Globus pallidus (tissue), 1 donor: Measurements from ENCODE around the gene CD8B2.
"Not testable (repeated sequence)": the region's sequence is repeated elsewhere in the genome, so short reads cannot be mapped to it uniquely, and the experiment has no call there.

Experiments used
- DNase-seq: peaks from one replicate; pipeline ENCODE4 v3.0.0-alpha.2; 2015; ENCODE audit warnings: low spot score

Gene CD8B2

DNA sequence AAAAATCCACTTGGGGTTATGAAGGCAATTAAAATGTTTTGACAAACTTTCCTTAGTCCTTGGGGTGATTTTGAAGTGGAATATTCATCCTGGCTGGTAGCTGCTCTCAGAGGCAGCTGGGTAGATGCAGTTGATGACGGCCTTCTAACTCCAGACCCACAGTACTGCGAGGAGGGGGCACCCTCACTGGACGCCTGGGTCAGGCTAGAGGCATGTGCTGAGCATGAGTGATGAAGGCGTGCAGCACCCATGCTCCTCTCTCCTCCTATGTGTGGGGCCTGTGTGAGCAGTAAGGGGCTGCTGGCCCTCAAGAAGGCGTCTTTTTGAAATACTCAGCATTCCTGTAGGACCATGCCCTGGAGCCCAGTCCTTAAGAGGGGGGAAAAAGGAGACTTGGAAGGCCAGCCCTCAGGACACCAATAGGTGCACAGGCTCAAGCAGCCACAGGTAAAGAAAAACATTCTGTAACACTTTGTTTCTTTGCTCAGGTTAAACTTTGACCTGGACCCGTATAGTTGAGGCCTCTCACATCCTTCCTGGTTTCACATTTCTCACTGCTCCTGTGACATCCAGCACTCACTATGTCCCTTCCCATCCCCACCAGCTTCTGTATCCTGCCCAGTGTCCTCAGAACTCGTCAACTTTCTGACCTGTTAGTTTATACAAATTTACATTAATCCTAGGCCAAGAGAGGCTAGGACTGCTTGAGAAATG lies 64.4 kb downstream of the CD8B2 start:
- DNase-seq = no peak

DNA sequence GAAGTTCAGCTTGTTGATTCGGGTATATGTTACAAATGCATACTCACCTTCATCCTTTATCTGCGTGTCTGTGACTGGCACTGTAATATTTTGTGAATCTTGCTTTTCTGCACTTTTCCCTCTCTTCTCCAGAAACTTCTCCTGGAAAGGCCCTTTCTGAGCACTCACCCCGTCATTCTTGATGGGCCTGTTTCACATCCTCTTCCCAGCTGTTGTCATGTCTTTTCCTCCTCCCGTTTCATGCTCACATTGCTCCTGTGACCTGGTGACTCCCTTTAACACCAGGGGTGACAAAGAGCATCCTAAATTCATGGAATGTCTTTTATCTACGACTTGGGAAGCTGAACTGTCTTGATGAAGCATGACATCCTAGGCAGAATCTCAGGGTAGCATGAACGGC lies 65.8 kb downstream of the CD8B2 start:
- DNase-seq = no peak

DNA sequence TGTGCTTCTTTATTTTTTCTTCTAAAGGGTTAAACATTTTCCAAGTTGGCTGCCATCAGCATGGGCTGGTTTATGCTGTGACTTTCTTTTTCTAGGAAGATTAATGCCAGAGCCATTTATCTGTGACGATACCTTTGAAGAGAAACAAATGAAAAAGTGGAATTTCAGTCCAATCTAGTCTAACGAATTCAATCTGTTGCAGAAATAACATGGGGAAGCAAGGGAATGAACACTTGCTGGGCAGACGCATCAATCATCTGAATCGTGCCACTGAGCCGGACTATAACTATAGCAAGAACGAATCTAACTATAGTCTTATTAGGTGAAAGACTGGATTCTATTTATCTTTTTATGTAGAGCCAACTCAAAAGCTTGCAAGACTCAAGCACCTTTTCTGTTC lies 66.2 kb downstream of the CD8B2 start:
- DNase-seq = no peak

DNA sequence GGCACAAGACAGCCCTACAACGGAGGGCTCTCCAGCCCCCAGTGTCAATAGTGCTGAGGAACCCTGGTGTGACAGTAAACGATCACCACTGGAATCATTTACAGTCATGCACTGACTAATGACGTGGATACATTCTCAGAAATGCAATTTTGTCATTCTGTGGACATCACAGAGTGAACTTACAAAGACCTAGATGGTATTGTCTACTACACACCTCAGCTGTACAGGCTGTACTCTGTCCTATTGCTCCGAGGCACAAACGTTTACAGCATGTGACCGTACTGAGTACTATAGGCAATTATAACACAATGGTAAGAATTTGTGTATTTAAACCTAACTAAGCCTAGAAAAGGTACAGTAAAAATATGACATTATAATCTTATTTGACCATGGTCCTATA lies 67.2 kb downstream of the CD8B2 start:
- no peak for DNase-seq

DNA sequence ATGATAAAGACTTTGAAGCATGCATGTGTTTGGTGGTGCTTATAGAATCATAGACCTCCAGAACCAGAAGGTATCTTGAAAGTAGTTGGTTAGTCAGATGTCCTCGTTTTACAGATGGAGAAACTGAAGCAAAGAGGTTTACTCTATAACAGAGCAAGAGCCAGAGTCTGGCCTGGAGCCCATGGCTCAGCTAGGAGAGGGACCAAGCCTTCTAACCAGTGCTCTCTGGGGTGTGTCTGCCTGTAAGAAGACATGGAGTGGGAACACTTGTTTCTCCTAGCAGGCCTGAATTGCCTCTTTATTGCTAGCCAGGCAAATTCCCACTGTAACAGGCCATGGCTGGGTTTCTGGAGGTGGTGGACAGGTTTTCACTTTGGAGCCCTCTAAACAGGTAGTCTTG lies 67.9 kb downstream of the CD8B2 start:
- DNase-seq = no peak

DNA sequence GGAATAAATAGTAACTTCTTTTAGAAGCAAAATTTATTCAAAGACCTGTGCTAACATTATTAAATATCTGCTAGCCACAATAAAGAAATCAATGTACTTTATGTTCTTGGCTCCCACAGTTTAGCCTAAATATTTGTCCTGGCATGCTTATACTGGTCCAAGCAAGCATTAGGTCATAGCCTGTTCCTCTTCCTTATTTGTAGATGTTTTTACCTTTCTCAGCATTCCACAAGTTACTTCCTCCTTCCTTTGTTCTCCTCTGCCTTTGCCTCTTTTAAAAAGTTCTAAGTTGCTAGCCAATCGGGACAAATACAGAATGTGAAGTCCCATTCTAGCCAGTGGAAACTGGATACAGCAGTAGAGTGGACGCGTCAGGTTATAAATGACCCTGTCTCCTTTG lies 72.6 kb downstream of the CD8B2 start:
- not testable (repeated sequence) for DNase-seq

DNA sequence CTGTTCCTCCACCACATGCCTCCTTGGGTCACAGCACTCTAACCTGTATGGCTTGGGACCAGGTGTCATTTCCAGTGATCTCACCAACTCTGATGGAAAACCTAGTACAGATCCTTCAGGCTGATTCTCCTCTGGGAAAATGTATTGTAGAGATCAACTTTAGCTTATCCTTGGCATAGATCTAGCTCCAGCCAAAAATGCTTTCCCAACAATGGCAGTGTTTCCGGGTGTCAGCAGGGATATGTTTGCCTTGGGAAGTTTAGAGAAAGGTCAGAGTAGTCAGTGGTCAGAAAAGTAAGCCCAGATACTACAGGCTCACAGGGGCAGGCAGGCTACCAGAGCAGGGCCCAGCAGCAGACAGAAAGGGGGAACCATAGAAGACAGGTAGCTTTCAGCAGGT lies 73.6 kb downstream of the CD8B2 start:
- no peak for DNase-seq

DNA sequence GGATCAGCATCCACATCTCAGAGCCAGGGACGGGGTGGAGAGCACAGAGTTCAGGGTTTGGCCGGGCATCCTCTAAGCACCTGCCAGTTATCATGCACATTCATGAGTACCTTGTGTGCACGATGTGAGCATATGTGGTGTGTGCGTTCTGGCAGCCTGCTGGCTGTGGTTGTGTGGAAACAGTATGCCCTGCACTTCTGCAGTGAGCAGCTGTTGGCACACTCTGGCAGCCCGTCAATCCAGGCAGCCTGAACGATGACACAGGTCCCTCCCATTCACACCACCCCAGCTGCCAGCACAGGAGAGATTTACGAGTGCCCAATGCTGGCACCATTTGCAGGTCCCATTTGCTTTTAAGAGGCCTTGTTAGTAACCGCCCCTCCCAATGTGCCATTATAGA lies 74.2 kb downstream of the CD8B2 start:
- no peak for DNase-seq

DNA sequence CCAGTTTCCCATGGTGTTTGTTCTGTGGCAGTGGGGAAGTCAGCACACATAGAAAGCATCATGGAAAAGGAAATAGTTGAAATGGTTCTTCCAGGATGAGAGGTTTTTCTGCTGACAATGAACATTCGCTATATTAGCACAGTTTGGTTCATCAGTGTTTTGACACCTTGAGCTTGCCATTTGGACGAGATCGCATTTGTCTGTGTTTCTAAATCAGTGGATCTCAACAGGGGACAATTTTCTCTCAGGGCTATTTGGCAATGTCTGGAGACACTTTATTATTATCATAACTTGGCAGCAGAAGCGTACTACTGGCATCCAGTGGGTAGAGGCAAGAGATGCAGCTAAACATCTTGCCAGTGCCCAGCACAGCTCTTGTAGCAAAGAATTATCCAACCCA lies 74.6 kb downstream of the CD8B2 start:
- no peak for DNase-seq

DNA sequence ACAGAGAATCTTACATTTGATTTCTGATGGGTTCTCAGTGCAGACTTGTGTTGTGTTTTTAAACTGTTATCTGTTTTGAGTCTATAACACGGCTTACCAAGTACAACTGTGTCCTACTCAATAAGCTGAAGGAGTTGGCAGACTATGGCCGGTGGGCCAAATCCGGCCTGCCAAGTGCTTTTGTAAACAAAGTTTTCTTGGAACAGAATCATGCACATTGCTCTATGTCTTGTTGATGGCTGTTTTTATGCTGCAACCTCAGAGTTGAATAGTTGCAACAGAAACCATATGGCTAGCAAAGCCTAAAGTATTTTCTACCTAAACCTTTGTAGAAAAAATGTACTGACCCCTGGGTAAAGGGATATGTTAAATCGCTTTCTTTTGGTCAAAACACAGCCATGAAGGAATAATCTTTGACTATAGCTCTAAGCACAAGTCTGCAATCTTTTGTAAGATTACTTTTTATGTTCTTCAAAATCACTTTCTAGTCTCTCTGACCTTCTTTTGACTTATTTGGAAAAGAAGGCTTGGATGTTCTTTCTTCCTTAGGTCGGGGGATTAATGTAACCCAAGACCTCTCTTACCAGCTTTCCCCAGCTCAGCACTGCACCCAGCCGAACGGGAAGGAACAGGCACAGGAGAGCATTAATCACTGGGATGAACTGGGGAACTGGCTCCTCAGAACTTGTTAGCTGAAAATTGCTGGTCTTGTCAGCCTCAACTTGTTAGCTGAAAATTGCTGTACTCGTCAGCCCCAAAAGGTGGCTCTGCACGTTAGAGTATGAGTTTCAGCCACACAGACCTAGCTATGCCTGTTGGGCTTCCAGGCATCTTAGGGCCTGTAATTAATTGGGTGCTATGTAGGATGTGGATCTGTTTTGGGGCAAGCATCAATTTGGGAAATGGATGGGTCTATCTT lies 75.4 kb downstream of the CD8B2 start:
- DNase-seq = no peak

DNA sequence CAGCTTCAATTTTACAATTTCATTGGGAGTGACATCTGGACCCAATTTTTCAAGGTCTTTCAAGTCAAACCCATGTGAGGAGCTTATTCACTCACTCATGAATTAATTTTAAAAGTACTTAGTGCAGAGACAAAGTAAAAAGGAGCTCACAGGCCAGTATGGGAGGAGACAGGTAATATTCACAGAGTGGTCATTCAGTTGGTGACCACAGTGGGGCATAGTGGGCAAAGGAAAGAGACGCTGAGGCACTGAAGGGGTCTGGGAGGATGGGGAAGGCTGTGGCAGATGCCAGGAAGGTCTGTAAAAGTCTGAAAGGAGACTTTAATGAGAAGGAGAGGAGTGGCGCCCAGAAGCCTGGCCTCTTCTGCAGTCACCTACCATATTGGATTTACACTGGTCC lies 76.0 kb downstream of the CD8B2 start:
- DNase-seq = no peak

DNA sequence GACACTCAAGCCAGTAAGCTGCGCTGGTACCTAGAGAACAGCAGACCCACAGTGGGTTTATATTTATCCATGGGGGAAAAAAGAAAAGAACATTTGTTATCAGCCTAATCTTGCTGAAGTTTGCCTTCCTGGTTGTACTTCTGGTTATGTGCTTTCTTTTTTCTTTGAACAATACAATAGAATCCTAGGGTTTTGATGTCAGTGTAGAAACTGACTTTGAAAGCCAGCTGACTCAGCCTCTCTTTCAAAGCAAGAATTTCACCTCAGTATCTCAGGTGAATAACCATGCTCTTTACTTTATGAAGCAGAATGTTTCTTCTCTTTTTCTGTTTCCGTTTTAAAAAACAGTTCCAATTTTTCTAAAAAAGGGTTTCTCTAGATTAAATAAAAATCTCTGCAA lies 78.4 kb downstream of the CD8B2 start:
- DNase-seq = no peak

DNA sequence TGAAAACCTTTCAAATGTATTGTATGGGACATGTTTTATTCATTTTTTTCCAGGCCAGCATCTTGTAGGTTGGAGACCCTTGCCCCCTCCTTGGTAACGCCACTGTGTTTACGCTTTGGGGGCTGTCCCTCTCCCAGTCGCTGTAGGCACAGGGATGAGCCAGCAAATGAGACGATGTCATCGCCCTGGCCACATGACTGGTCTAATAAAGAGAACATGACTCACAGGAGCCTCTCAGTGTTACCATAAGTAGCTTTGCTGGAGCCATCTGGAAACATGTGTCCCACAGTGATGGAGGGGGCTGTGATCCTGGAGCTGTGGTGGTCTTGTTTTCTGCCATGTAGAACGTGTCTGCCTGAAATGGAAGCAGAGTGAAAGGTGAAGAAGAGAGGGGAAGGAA lies 78.9 kb downstream of the CD8B2 start:
- no peak for DNase-seq

DNA sequence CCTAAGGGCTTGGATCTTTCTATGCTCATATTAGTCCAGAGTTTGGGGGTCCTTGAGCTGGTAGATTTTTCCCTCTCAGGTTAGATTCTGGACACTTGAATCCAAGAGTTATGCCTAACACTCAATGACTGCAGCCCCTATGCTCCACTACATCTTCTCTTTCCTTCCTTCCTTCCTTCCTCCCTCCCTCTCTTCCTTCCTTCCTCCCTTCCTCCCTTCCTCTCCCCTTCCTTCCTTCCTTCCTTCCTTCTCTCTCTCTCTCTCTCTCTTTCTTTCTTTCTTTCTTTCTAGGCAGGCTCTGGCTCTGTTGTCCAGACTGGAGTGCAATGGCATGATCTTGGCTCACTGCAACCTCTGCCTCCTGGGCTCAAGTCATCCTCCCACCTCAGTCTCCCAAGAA lies 79.3 kb downstream of the CD8B2 start:
- DNase-seq = not testable (repeated sequence)

DNA sequence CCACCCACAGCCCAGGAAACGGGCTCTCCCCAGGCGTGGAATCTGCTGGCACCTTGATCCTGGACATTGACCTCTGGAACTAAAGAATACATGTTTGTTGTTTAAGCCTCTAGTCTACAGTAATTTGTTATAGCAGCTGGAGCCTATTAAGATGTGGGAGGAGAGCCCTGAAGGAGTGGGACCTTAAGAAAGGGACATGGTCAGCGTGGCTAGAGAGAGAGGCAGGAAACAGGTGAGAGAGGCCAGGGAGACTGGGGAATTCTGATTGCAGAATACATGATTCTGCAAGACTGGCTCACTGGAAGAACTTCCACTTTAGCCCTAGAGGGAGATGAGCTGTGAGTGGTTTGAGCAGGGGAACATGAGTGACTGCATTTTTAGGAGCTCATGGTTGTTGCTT lies 83.2 kb downstream of the CD8B2 start:
- no peak for DNase-seq
